Upper lobe of left lung (tissue), 6 donors: ENCODE data around the gene PPP3R1. TPM values are rescaled to one million over a fixed set of nuclear protein-coding genes. Genes with fewer than 3 reads are reported as not detected.
A peak's percentile ranks its signal among the peaks of the same experiment; 100 is the strongest.

Source experiments
- ATAC-seq, 2 donors: fragments of 200-7000 bp; cut with Tn5 transposase; one replicate each; pipeline ENCODE4 v1.9.1; 2022; ENCODE audit warnings: mild to moderate bottlenecking in 2 of 2, moderate library complexity in 2 of 2; ENCODE audit not compliant: low FRiP score in 2 of 2
- DNase-seq, 2 donors: peaks; one replicate each; pipeline ENCODE4 v3.0.0-alpha.2; 2019 to 2020
- H3K27ac ChIP-seq, 4 donors: fragments of 200-600 bp; sonication (generic); one replicate each; pipeline ENCODE4 v1.5.1; 2016 to 2019
- H3K27me3 ChIP-seq, 4 donors: fragments of 200-600 bp; sonication (generic); one replicate each; pipeline ENCODE4 v1.5.1; 2017 to 2019
- H3K36me3 ChIP-seq, 4 donors: fragments of 200-600 bp; sonication (generic); one replicate each; pipeline ENCODE4 v1.5.1; 2016 to 2019
- H3K4me1 ChIP-seq, 4 donors: fragments of 200-600 bp; sonication (generic); one replicate each; pipeline ENCODE4 v1.5.1; 2018 to 2019
- H3K4me3 ChIP-seq, 4 donors: fragments of 200-600 bp; sonication (generic); one replicate each; pipeline ENCODE4 v1.5.1; 2017 to 2019; ENCODE audit warnings: mild to moderate bottlenecking in 2 of 4, moderate library complexity in 1 of 4
- H3K9me3 ChIP-seq, 4 donors: fragments of 200-600 bp; sonication (generic); one replicate each; pipeline ENCODE4 v1.5.1; 2018 to 2019
- EP300 ChIP-seq, 4 donors: sonication (generic); formaldehyde crosslinking; IDR thresholded peaks; one replicate each; pipeline ENCODE4 v1.5.1; 2017; ENCODE audit warnings: antibody characterized with exemption in 4 of 4, control low read depth in 2 of 4
- POLR2A ChIP-seq, 4 donors: fragments of 450-650 bp; IDR thresholded peaks; one replicate each; pipeline ENCODE4 v1.5.1; 2016 to 2017; ENCODE audit warnings: antibody characterized with exemption in 4 of 4, mild to moderate bottlenecking in 2 of 4
- POLR2AphosphoS5 ChIP-seq, 2 donors: sonication (generic); formaldehyde crosslinking; IDR thresholded peaks; one replicate each; pipeline ENCODE4 v1.5.1; 2017; ENCODE audit warnings: antibody characterized with exemption in 2 of 2
- WGBS, 2 donors: methylation state at CpG; one replicate each; pipeline ENCODE4 v1.1.5; 2017 to 2018; 5-methylcytosine and 5-hydroxymethylcytosine counted together
- total RNA-seq, 6 donors: library from RNA; depleted of rRNA in 4 of 6; stranded (reverse); fragments of >200 nt in 4 of 6; gene quantifications; one replicate each; pipeline versions ENCODE4 v1.1.0 to v1.2.1, GENCODE V29; 2016 to 2021
- TF ChIP-seq, protein P1 (sequence below), 6 experiments: fragments of 450-650 bp in 4 of 6; fragments of 200-600 bp in 2 of 6; sonication (generic) in 2 of 6; IDR thresholded peaks; one replicate each; pipeline ENCODE4 v1.5.1; 2016 to 2019; ENCODE audit warnings: antibody characterized with exemption in 6 of 6
- donor health status: DM: no; HTN: no; CAD: no; lungs with moderate emphysema.
- donor health status: DM: no; HTN: yes; CAD: no; lungs with severe emphysema.

PPP3R1 gene
- total RNA-seq, 6 donors from 2014 or later: 14.7 to 56.6 (median 45.4) TPM

- 49 to 56% methylated on average over 5 of the region's 5 CpGs for WGBS, 2 donors
- Histone ChIP-seq H3K9me3 (no peaks in the 10 kb centered on the region), H3K36me3 (no peaks in the 10 kb centered on the region), H3K4me3 (no peak overlapping the region), H3K4me1 (peaks cover 34 to 60% (median 48%) of the 10 kb centered on the region in 4 donors), H3K27me3 (no peaks in the 10 kb centered on the region), H3K27ac (peak overlapping the region in 1 of 4 donors; percentile 8)
- TF ChIP-seq POLR2AphosphoS5 (IDR thresholded peaks at IDR 0.05): no peak
- no peak for ATAC-seq
- DNase-seq: no peak
Observed at GRCh38 chr2:68230241-68231060, 21.9 kb downstream of the PPP3R1 start.

DNA sequence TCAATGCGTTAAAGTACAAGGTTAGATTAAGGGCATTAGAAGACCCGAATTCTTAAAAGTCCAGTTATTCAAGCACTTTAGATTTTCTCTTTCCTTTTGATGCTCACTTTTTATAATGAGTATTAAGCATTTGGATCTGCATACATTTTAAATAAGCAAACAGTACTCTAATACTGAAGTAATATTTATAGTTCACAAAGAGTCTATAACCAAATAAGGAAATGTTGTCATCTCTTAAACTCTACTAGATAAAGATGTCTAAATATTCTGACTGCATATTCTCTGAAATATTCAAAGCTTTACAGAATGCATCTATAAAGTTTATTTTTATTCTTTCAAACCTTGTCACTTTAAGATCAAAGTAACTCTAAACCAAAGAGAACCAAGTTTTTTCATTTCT, 25.5 kb downstream of the PPP3R1 start:
- peaks cover 45 to 65% (median 52%) of the 10 kb centered on the region in 4 donors for H3K4me1 ChIP-seq
- H3K9me3 ChIP-seq: no peaks in the 10 kb centered on the region
- ATAC-seq (no peak), DNase-seq (no peak)
- no peaks in the 10 kb centered on the region for H3K27me3 ChIP-seq
- 60 to 72% methylated on average over 2 of the region's 2 CpGs for WGBS, 2 donors
- TF ChIP-seq EP300 (IDR thresholded peaks at IDR 0.05) (no peak), POLR2A (IDR thresholded peaks at IDR 0.05) (no peak), POLR2AphosphoS5 (IDR thresholded peaks at IDR 0.05) (no peak)
- TF ChIP-seq, protein P1, sequence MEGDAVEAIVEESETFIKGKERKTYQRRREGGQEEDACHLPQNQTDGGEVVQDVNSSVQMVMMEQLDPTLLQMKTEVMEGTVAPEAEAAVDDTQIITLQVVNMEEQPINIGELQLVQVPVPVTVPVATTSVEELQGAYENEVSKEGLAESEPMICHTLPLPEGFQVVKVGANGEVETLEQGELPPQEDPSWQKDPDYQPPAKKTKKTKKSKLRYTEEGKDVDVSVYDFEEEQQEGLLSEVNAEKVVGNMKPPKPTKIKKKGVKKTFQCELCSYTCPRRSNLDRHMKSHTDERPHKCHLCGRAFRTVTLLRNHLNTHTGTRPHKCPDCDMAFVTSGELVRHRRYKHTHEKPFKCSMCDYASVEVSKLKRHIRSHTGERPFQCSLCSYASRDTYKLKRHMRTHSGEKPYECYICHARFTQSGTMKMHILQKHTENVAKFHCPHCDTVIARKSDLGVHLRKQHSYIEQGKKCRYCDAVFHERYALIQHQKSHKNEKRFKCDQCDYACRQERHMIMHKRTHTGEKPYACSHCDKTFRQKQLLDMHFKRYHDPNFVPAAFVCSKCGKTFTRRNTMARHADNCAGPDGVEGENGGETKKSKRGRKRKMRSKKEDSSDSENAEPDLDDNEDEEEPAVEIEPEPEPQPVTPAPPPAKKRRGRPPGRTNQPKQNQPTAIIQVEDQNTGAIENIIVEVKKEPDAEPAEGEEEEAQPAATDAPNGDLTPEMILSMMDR (IDR thresholded peaks at IDR 0.05): no peak
- H3K27ac ChIP-seq: no peak overlapping the region
- H3K4me3 ChIP-seq: no peak overlapping the region
- H3K36me3 ChIP-seq: no peaks in the 10 kb centered on the region

DNA sequence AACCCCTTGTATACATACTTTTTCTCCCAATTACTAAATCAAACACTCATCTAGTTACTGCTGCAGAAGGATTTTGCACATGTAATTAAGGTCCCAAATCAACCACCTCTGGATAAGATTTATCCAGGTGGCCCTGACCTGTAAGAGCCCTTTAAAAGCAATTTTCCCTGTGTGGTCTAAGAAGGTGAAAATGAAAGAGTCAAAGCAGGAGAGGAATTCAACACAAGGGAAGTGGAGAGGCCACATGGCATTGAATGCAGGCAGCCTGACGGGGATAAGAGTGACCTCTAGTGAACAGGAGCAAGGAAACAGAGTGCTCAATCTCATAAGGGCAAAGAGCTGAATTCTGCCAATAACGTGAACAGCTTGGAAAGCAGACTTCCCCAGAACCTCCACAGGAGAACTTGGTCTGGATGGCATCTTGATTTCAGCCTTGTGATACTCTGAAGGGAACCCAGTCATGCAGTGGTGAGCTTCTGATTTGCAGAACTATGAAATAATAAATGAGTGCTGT, 27.2 kb downstream of the PPP3R1 start:
- TF ChIP-seq, protein P1 (IDR thresholded peaks at IDR 0.05): peak in 1 of 6 experiments; percentile 18
- TF ChIP-seq POLR2A (IDR thresholded peaks at IDR 0.05) (no peak), POLR2AphosphoS5 (IDR thresholded peaks at IDR 0.05) (no peak), EP300 (IDR thresholded peaks at IDR 0.05) (no peak)
- H3K27ac ChIP-seq: peak overlapping the region in 3 of 4 donors; percentile 18 to 43 (median 23)
- H3K36me3 ChIP-seq: no peaks in the 10 kb centered on the region
- 3 to 13% methylated on average over 2 of the region's 2 CpGs for WGBS, 2 donors
- no peaks in the 10 kb centered on the region for H3K27me3 ChIP-seq
- H3K9me3 ChIP-seq: no peaks in the 10 kb centered on the region
- DNase-seq (peak in 1 of 2 donors; percentile 71), ATAC-seq (peak; percentile 75 to 79)
- no peak overlapping the region for H3K4me3 ChIP-seq
- H3K4me1 ChIP-seq: peaks cover 30 to 56% (median 40%) of the 10 kb centered on the region in 4 donors

GRCh38 chr2:68223419-68223818, 28.9 kb downstream of the PPP3R1 start:
- Histone ChIP-seq H3K27me3 (no peaks in the 10 kb centered on the region), H3K36me3 (no peaks in the 10 kb centered on the region), H3K4me1 (peaks cover 37 to 59% (median 47%) of the 10 kb centered on the region in 4 donors), H3K9me3 (no peaks in the 10 kb centered on the region), H3K27ac (no peak overlapping the region), H3K4me3 (no peak overlapping the region)
- 40 to 41% methylated on average over 2 of the region's 2 CpGs for WGBS, 2 donors
- DNase-seq: no peak
- no peak for ATAC-seq
- no peak for TF ChIP-seq POLR2AphosphoS5 (IDR thresholded peaks at IDR 0.05)
- TF ChIP-seq, protein P1 (IDR thresholded peaks at IDR 0.05): no peak
- TF ChIP-seq EP300 (IDR thresholded peaks at IDR 0.05): no peak
- no peak for TF ChIP-seq POLR2A (IDR thresholded peaks at IDR 0.05)

DNA sequence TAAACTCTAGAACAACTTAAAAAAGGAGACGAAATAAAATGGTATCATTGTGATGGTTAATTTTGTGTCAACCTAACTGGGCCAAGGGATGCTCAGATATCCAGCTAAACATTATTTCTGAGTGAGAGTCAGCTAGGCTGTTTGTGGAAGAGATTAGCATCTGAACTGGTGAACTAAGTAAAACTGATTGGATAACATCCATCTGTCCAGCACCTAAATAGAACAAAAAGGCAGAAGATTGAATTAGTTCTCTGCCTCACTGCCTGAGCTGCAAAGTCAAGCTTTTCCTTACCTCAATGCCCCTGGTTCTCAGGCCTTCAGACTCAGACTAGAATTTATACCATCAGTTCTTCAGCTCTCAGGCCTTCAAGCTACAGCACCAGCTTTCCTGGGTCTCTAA, 30.0 kb downstream of the PPP3R1 start:
- 94 to 97% methylated on average over 1 of the region's 1 CpG for WGBS, 2 donors
- Histone ChIP-seq H3K27ac (no peak overlapping the region), H3K36me3 (no peaks in the 10 kb centered on the region), H3K27me3 (no peaks in the 10 kb centered on the region), H3K9me3 (no peaks in the 10 kb centered on the region), H3K4me1 (peaks cover 47 to 65% (median 54%) of the 10 kb centered on the region in 4 donors), H3K4me3 (no peak overlapping the region)
- no peak for DNase-seq
- no peak for ATAC-seq
- TF ChIP-seq POLR2AphosphoS5 (IDR thresholded peaks at IDR 0.05): no peak
- no peak for TF ChIP-seq POLR2A (IDR thresholded peaks at IDR 0.05)
- no peak for TF ChIP-seq EP300 (IDR thresholded peaks at IDR 0.05)
- TF ChIP-seq, protein P1 (IDR thresholded peaks at IDR 0.05): no peak
